ENCODE measurements around the gene RTP5. TPM values are rescaled to one million over a fixed set of nuclear protein-coding genes. Genes with fewer than 3 reads are reported as not detected.

Gene RTP5
- total and polyA plus RNA-seq, 2 donors (not counting 1 experiment from before 2014, with no cell fraction given), result not detected

DNA sequence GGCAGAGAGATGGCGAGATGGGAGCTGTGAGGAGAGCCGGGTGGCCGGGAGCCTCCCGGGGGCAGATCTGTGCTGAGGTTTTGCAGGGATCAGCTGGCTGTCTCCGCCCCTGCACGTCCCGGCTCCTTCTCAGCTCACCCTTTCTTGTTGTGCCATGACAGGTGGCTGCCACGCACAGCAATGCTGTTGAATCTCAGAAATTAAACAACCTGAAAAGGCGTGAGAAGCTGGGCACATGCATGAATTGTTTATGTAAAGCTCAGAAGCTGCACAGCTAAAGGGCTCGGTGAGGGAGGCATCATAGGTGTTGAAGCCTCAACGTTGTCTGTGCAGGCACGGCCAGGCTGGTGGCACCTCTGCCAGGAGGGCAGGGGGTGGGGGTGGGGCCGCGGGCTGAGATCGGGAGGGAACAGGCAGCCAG, 858 bp upstream of the RTP5 start:
- no peaks in the 10 kb centered on the region for H3K79me2 ChIP-seq (ENCODE audit: control insufficient read depth, insufficient read depth, low read length)
- H3K27ac ChIP-seq (ENCODE audit: insufficient read depth, low read length), result no peak overlapping the region
- H3K4me3 ChIP-seq (replicated peaks in 1 of 4; ENCODE audit: control extremely low read depth in 1 of 4, insufficient read depth in 1 of 4, low read depth in 3 of 4, low read length in 4 of 4), result no peak overlapping the region
- no peaks in the 10 kb centered on the region for H3K4me1 ChIP-seq (ENCODE audit: control insufficient read depth, extremely low read depth, insufficient read depth, low read length)
- H3K9me3 ChIP-seq (ENCODE audit: control insufficient read depth, insufficient read depth, low read depth, low read length), result no peaks in the 10 kb centered on the region
- peaks cover 29% of the 10 kb centered on the region for H3K27me3 ChIP-seq (ENCODE audit: control insufficient read depth, insufficient read depth, low read length)
- DNase-seq (ENCODE audit: low read depth in 2 of 2), result no peak
- no peaks in the 10 kb centered on the region for H4K20me1 ChIP-seq (ENCODE audit: control insufficient read depth, extremely low read depth, insufficient read depth, low read length)
- no peak overlapping the region for H3K4me2 ChIP-seq (ENCODE audit: extremely low read depth, insufficient read depth, low read length)
- H2AFZ ChIP-seq (ENCODE audit: low read length), result no peak overlapping the region
- no peaks in the 10 kb centered on the region for H3K36me3 ChIP-seq (ENCODE audit: control insufficient read depth, insufficient read depth, low read length)
- no peak overlapping the region for H3K9ac ChIP-seq (ENCODE audit: insufficient read depth, low read length)
- TF ChIP-seq, protein P1, sequence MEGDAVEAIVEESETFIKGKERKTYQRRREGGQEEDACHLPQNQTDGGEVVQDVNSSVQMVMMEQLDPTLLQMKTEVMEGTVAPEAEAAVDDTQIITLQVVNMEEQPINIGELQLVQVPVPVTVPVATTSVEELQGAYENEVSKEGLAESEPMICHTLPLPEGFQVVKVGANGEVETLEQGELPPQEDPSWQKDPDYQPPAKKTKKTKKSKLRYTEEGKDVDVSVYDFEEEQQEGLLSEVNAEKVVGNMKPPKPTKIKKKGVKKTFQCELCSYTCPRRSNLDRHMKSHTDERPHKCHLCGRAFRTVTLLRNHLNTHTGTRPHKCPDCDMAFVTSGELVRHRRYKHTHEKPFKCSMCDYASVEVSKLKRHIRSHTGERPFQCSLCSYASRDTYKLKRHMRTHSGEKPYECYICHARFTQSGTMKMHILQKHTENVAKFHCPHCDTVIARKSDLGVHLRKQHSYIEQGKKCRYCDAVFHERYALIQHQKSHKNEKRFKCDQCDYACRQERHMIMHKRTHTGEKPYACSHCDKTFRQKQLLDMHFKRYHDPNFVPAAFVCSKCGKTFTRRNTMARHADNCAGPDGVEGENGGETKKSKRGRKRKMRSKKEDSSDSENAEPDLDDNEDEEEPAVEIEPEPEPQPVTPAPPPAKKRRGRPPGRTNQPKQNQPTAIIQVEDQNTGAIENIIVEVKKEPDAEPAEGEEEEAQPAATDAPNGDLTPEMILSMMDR (conservative IDR thresholded peaks at IDR 0.05 in 1 of 2, IDR thresholded peaks at IDR 0.05 in 1 of 2; ENCODE audit: low read depth in 1 of 2, low read length in 2 of 2), result no peak
- no peak for TF ChIP-seq EZH2 (IDR thresholded peaks at IDR 0.05; ENCODE audit: low read length, missing control alignments)

DNA sequence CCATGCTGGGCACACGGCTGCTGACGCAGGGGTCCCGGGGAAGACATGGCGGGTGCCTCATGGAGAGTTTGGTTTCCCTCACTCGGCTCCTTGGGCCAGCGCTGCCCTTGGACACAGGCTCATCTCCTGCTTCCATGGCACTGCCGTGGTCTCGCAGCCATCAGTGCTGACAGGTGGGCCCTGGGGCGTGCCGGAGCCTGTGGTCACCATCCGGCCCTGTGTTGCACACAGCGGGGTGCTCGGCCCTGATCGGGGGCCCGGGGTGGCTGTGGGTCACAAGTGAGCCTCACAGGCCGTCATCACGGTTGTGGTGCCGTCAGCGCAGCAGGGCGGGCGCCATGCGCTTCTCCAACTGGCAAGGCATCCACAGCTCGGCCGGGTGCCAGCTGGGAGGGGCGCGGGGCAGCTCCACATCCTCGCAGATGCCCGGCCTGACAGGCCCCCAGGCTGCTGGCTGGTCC, 582 bp downstream of the RTP5 start:
- Histone ChIP-seq H3K4me3 (replicated peaks in 1 of 4; ENCODE audit: control extremely low read depth in 1 of 4, insufficient read depth in 1 of 4, low read depth in 3 of 4, low read length in 4 of 4) (no peak overlapping the region), H3K4me2 (ENCODE audit: extremely low read depth, insufficient read depth, low read length) (no peak overlapping the region), H3K9ac (ENCODE audit: insufficient read depth, low read length) (no peak overlapping the region), H2AFZ (ENCODE audit: low read length) (no peak overlapping the region), H3K27me3 (ENCODE audit: control insufficient read depth, insufficient read depth, low read length) (peaks cover 28% of the 10 kb centered on the region), H3K4me1 (ENCODE audit: control insufficient read depth, extremely low read depth, insufficient read depth, low read length) (no peaks in the 10 kb centered on the region), H3K79me2 (ENCODE audit: control insufficient read depth, insufficient read depth, low read length) (no peaks in the 10 kb centered on the region), H3K36me3 (ENCODE audit: control insufficient read depth, insufficient read depth, low read length) (no peaks in the 10 kb centered on the region), H3K27ac (ENCODE audit: insufficient read depth, low read length) (no peak overlapping the region), H4K20me1 (ENCODE audit: control insufficient read depth, extremely low read depth, insufficient read depth, low read length) (no peaks in the 10 kb centered on the region), H3K9me3 (ENCODE audit: control insufficient read depth, insufficient read depth, low read depth, low read length) (no peaks in the 10 kb centered on the region)
- no peak for DNase-seq (ENCODE audit: low read depth in 2 of 2)
- TF ChIP-seq, protein P1 (conservative IDR thresholded peaks at IDR 0.05 in 1 of 2, IDR thresholded peaks at IDR 0.05 in 1 of 2; ENCODE audit: low read depth in 1 of 2, low read length in 2 of 2), result no peak
- TF ChIP-seq EZH2 (IDR thresholded peaks at IDR 0.05; ENCODE audit: low read length, missing control alignments), result no peak

DNA sequence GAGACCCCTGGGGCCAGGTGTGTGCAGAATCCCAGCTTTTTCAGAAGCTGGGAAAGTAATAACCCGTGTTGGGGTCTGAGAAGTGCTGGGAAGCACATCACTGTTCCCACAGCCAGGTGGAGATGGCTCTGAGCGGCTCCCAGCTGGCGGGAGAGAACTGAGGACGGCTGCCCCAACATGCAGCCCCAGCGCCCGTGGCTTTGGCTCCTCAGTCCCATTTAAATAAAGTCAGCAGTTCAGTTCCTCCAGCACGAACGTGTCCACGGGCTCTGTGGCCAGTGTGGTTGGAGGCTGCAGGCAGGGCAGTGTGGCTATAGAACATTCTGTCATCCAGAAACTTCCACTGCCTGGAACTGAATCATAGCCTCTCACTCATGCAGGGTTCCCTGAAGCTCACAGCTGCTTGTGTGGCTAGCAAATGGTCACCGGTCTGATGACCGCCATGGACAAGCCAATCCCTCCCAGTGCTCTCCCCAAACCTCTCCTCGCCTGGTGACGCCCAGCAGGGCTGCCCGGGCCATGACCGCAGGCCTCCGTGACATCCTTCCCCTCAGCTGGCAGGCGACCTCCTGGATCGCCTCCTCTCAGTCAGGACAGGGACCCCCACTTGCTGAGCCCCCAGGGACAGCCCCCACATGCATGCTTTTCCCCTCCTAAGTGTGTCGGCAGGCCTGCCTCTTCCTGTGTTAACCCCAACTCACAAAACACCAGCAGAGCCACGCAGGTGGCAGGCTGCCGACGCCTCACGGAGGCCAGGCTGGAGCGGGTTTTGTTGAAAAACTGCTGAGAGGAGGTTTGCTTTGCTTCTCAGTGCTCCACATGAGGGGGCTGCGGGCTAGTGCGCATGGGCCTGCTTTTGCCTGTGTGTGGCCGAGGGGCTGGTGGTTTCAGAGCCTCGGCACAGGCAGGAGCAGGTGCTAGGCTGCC, 1.3 kb downstream of the RTP5 start:
- H3K27me3 ChIP-seq (ENCODE audit: control insufficient read depth, insufficient read depth, low read length), result peaks cover 20% of the 10 kb centered on the region
- no peak for TF ChIP-seq EZH2 (IDR thresholded peaks at IDR 0.05; ENCODE audit: low read length, missing control alignments)
- TF ChIP-seq, protein P1 (conservative IDR thresholded peaks at IDR 0.05 in 1 of 2, IDR thresholded peaks at IDR 0.05 in 1 of 2; ENCODE audit: low read depth in 1 of 2, low read length in 2 of 2), result no peak
- no peak overlapping the region for H3K4me2 ChIP-seq (ENCODE audit: extremely low read depth, insufficient read depth, low read length)
- no peaks in the 10 kb centered on the region for H3K36me3 ChIP-seq (ENCODE audit: control insufficient read depth, insufficient read depth, low read length)
- H4K20me1 ChIP-seq (ENCODE audit: control insufficient read depth, extremely low read depth, insufficient read depth, low read length), result no peaks in the 10 kb centered on the region
- H3K4me1 ChIP-seq (ENCODE audit: control insufficient read depth, extremely low read depth, insufficient read depth, low read length), result no peaks in the 10 kb centered on the region
- H3K27ac ChIP-seq (ENCODE audit: insufficient read depth, low read length), result no peak overlapping the region
- H3K9ac ChIP-seq (ENCODE audit: insufficient read depth, low read length), result no peak overlapping the region
- no peak for DNase-seq (ENCODE audit: low read depth in 2 of 2)
- no peaks in the 10 kb centered on the region for H3K9me3 ChIP-seq (ENCODE audit: control insufficient read depth, insufficient read depth, low read depth, low read length)
- H3K4me3 ChIP-seq (replicated peaks in 1 of 4; ENCODE audit: control extremely low read depth in 1 of 4, insufficient read depth in 1 of 4, low read depth in 3 of 4, low read length in 4 of 4), result no peak overlapping the region
- no peak overlapping the region for H2AFZ ChIP-seq (ENCODE audit: low read length)
- no peaks in the 10 kb centered on the region for H3K79me2 ChIP-seq (ENCODE audit: control insufficient read depth, insufficient read depth, low read length)

Data from fibroblast of lung (primary cell).